A549 (cell line): Measurements from ENCODE around the gene PPL.

Experiments
- CBX2 ChIP-seq: fragments of 200-600 bp; sonication (generic); IDR thresholded peaks from 2 replicates; pipeline ENCODE4 v1.6.1; 2016; ENCODE audit warnings: low read depth, mild to moderate bottlenecking, borderline replicate concordance
- CHD4 ChIP-seq: fragments of 200-600 bp; sonication (generic); IDR thresholded peaks from 2 replicates; pipeline ENCODE4 v1.6.1; 2016; ENCODE audit warnings: antibody characterized with exemption, mild to moderate bottlenecking, borderline replicate concordance
- CTCF ChIP-seq: fragments of >200 bp; sonication (Bioruptor Twin); formaldehyde crosslinking; IDR thresholded peaks from 3 replicates; pipeline ENCODE4 v1.5.1; 2016
- EP300 ChIP-seq, 2 experiments: fragments of >200 bp; sonication (Bioruptor Twin); formaldehyde crosslinking; IDR thresholded peaks; 2 replicates in 1 of 2; 3 replicates in 1 of 2; pipeline ENCODE4 v1.6.1; 2016 to 2017
- JUN ChIP-seq, 2 experiments: fragments of >200 bp; sonication (Bioruptor Twin); formaldehyde crosslinking; IDR thresholded peaks; 2 replicates in 1 of 2; 3 replicates in 1 of 2; pipeline ENCODE4 v1.6.1; 2016 to 2017
- JUNB ChIP-seq: fragments of >200 bp; sonication (Bioruptor Twin); formaldehyde crosslinking; IDR thresholded peaks from 2 replicates; pipeline ENCODE4 v1.6.1; 2016
- NFE2L2 ChIP-seq: fragments of 150-350 bp; conservative IDR thresholded peaks from 2 replicates; pipeline ENCODE4 v1.6.1; 2014; ENCODE audit warnings: low read length
- REST ChIP-seq: fragments of 200-600 bp; sonication (generic); IDR thresholded peaks from 2 replicates; pipeline ENCODE4 v1.6.1; 2016; ENCODE audit warnings: antibody characterized with exemption, mild to moderate bottlenecking, moderate library complexity
- TFCP2L1 ChIP-seq: fragments of 250-450 bp; sonication (Bioruptor Pico); IDR thresholded peaks from 2 replicates; pipeline ENCODE4 v1.5.0; 2021; ENCODE audit warnings: mild to moderate bottlenecking
- TP53 ChIP-seq: fragments of 250-450 bp; sonication (Bioruptor Pico); IDR thresholded peaks from 2 replicates; pipeline ENCODE4 v1.5.0; 2021; ENCODE audit warnings: mild to moderate bottlenecking, moderate library complexity

DNA sequence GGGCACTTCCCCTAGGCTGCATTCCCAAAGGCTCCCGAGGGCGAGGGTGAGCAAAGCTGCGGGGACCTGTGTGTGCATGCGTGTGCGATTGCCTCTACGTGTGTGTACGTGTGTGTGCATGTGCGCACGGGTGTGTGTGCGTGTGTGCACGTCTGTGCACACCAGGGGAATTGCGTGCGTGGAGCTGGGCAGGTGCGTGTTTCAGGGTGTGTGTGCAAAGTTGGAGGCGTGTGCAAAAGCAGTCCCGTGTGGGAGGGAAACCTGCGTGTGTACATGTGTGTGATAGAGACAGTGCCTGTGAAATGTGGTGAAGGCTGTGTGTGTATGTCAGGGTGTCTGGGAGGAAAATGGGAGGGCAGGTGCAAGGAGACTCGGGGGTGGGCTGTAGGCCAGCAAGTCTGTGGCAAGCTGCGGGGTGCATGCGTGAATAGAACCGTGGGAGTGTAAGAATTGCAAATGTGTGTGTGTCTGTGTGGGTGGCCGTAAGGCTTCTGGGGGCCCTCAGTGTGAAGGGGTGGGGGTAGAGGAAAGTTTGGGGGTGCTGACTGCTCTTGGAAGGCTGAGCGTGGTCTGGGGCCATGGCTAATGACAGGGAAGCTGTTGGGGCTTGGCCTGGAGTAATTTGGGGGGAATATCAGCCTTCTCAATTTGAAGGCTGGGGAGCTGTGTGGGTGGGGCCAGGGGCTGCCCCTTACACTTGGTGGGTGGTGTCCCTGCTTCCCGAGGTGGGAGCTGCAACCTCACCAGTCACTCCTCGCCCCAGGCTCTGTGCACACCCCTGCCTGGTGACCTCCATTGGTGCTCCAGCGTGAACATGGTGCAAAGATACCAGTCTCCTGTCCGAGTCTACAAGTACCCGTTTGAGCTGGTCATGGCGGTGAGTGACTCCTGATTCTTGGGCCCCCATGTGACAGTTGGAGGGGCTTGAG, 21.8 kb upstream of the PPL start:
- TF ChIP-seq REST (peak; percentile 83), CTCF (no peak), CHD4 (no peak), TP53 (no peak), NFE2L2 (no peak), JUNB (no peak), CBX2 (no peak), JUN (IDR thresholded peaks at IDR 0.05) (no peak), EP300 (IDR thresholded peaks at IDR 0.05) (no peak), TFCP2L1 (no peak)
